Activated T-cell treated with anti-CD3 and anti-CD28 coated beads, Interleukin-2, amount 50 U/mL, for 24 hours (primary cell): ENCODE measurements around the gene SETBP1.

Experiments used
- DNase-seq: peaks from one replicate; pipeline ENCODE4 v3.0.0-alpha.2; 2020
- H3K27ac Mint-ChIP-seq: 2 replicates; pipeline ENCODE4 v1.8.0; 2020; ENCODE audit warnings: mild to moderate bottlenecking, mixed read lengths
- H3K27me3 Mint-ChIP-seq: 2 replicates; pipeline ENCODE4 v1.8.0; 2020; ENCODE audit warnings: mixed read lengths
- H3K36me3 Mint-ChIP-seq: 2 replicates; pipeline ENCODE4 v1.8.0; 2020; ENCODE audit warnings: low read depth, mixed read lengths
- H3K4me1 Mint-ChIP-seq: 2 replicates; pipeline ENCODE4 v1.8.0; 2020; ENCODE audit warnings: low read depth, mixed read lengths
- H3K4me3 Mint-ChIP-seq: 2 replicates; pipeline ENCODE4 v1.8.0; 2020; ENCODE audit warnings: mild to moderate bottlenecking, moderate library complexity, mixed read lengths
- H3K9me3 Mint-ChIP-seq: 2 replicates; pipeline ENCODE4 v1.8.0; 2020; ENCODE audit warnings: mixed read lengths

The SETBP1 gene

GRCh38 chr18:45063246-45064038, 382.8 kb downstream of the SETBP1 start:
- Mint-ChIP-seq H3K27me3 (no peaks in the 10 kb centered on the region), H3K27ac (no peak overlapping the region), H3K4me3 (no peak overlapping the region), H3K9me3 (no peaks in the 10 kb centered on the region), H3K36me3 (no peaks in the 10 kb centered on the region), H3K4me1 (peaks cover 4% of the 10 kb centered on the region)
- DNase-seq = no peak

- Mint-ChIP-seq H3K4me1 (peaks cover 2% of the 10 kb centered on the region), H3K4me3 (no peak overlapping the region), H3K27me3 (no peaks in the 10 kb centered on the region), H3K9me3 (no peaks in the 10 kb centered on the region), H3K27ac (no peak overlapping the region), H3K36me3 (no peaks in the 10 kb centered on the region)
- no peak for DNase-seq
Measured at GRCh38 chr18:45066210-45066609, 385.5 kb downstream of the SETBP1 start.

DNA sequence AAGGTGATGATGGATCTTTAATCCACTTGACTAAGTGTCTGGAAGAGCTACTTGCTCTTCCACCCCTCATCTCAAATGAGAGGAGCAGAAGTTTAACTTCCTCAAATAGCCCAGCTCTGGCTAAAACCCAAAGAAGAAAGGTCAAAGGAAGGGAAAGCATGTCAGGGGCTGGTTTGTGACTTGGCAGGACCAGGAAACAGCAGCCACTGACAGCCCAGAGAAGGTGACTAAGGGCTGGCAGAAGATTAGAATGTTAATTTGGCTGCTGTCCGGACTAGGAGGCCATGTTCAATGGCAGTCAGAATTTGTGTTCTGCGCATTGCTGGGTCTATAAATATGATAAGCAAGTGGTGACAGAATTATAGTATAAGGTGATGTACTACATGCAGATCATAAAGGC, 386.2 kb downstream of the SETBP1 start:
- DNase-seq = no peak
- Mint-ChIP-seq H3K27ac (no peak overlapping the region), H3K9me3 (no peaks in the 10 kb centered on the region), H3K4me1 (peaks cover 2% of the 10 kb centered on the region), H3K36me3 (no peaks in the 10 kb centered on the region), H3K4me3 (no peak overlapping the region), H3K27me3 (peaks cover 2% of the 10 kb centered on the region)

DNA sequence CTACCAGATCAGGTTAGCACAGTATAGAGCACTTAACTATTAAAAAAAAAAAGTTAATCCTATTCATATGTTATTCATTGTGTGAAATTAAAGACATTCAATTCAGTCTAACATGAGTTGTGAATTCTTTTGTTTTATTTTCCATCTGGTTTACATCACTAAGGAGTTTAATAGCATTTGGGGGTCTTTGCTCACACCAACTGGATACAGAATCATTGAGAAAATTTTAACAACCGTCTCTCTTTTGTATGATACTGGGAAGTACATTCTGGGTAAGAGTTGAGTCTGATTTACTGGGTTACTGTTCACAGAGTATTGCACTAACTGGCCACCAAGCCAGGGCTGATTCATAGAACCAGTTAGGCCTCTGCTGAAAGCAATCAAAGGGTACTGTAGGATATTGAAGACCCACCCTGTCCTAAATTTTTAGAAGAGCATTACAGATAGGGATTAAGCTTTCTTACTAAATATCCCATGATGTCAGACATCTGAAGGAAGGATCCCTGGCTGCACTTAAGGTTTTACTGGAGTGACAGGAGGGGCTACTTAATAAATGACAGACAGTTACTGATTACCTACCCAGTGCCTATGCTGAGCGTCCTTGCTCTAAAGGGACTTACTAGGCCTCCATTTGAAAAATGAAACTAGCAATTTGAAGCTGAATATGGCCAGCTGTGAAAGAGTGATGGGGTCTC, 387.9 kb downstream of the SETBP1 start:
- Mint-ChIP-seq H3K4me1 (peaks cover 2% of the 10 kb centered on the region), H3K27ac (no peak overlapping the region), H3K4me3 (no peak overlapping the region), H3K9me3 (no peaks in the 10 kb centered on the region), H3K27me3 (peaks cover 2% of the 10 kb centered on the region), H3K36me3 (no peaks in the 10 kb centered on the region)
- no peak for DNase-seq

DNA sequence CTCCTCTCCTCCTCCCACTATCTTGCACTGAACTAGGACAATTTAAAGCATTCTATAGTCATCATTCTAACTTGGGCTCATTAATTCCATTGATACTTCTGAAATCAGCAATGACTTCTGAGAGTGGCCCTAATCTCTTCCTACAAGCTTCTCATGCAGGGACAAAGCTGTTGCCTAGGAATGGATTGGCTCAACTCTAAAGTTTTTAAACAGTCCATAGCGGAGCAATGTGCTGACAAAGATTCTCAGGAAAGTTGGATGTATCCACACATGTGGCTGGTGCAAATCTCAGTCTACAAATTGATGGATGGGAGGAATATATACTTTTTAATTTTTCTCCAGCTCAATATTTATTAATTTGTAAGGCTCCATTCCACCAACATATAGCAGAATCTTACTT, 388.9 kb downstream of the SETBP1 start:
- no peaks in the 10 kb centered on the region for H3K36me3 Mint-ChIP-seq
- H3K9me3 Mint-ChIP-seq = no peaks in the 10 kb centered on the region

GRCh38 chr18:45071956-45072355, 391.3 kb downstream of the SETBP1 start:
- H3K4me1 Mint-ChIP-seq = no peaks in the 10 kb centered on the region
- H3K9me3 Mint-ChIP-seq = no peaks in the 10 kb centered on the region
- peaks cover 2% of the 10 kb centered on the region for H3K27me3 Mint-ChIP-seq
- DNase-seq = no peak
- H3K4me3 Mint-ChIP-seq = no peak overlapping the region
- H3K36me3 Mint-ChIP-seq = no peaks in the 10 kb centered on the region
- no peak overlapping the region for H3K27ac Mint-ChIP-seq

More for the DNA sequence above, 388.9 kb downstream of the SETBP1 start:
- Mint-ChIP-seq H3K27ac (no peak overlapping the region), H3K4me1 (peaks cover 2% of the 10 kb centered on the region), H3K4me3 (no peak overlapping the region), H3K27me3 (peaks cover 2% of the 10 kb centered on the region)
- no peak for DNase-seq

DNA sequence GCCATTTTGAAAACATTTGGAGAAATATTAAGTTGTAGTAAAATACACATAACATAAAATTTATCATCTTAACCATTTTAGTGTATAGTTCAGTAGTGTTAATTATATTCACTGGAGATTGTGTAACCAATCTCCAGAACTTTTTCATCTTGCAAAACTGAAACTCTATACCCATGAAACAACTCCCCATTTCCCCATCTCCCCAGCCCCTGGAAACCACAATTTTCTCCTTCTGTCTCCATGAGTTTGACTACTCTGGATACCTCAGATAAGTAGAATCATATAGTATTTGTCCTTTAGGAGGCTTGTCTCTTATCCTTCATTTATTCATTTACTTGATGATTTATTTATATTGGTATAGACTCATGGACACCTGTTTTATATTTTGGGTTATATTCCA, 392.9 kb downstream of the SETBP1 start:
- Mint-ChIP-seq H3K9me3 (no peaks in the 10 kb centered on the region), H3K27ac (no peak overlapping the region)

DNA sequence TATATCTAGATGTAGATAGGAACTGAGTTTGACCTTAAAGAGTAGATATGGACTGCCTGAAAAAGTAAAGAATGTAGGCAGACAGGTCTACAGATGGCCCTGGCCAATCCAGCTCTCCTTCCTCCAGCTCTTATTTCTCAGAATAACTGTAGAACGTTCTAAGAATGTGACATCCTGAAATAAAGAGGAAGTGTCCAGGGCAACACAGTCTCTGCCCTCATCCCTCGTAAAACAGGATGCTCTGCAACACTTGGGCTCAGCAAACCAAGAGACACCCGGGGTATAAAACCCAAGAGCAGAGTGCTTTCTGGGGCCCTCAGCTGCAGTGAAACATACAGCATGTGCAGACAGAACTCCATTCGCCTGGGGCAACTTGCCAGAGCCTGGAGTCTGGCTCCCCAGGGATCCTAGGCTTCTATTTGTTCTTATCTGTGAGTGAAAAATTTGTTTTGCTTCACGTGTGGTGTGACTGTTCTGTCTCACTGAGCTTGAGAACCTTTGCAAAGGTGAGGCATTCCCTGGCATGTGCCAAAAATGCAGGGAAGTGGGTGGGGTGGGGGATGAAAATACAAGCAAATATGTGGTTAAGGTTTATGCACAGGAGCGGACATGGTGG, 401.0 kb downstream of the SETBP1 start:
- Mint-ChIP-seq H3K27me3 (peaks cover 13% of the 10 kb centered on the region), H3K4me3 (no peak overlapping the region), H3K27ac (no peak overlapping the region), H3K36me3 (no peaks in the 10 kb centered on the region), H3K9me3 (peaks cover 3% of the 10 kb centered on the region), H3K4me1 (no peaks in the 10 kb centered on the region)
- no peak for DNase-seq

More for the DNA sequence above, 392.9 kb downstream of the SETBP1 start:
- Mint-ChIP-seq H3K4me1 (no peaks in the 10 kb centered on the region), H3K27me3 (peaks cover 2% of the 10 kb centered on the region), H3K36me3 (no peaks in the 10 kb centered on the region), H3K4me3 (no peak overlapping the region)
- no peak for DNase-seq

DNA sequence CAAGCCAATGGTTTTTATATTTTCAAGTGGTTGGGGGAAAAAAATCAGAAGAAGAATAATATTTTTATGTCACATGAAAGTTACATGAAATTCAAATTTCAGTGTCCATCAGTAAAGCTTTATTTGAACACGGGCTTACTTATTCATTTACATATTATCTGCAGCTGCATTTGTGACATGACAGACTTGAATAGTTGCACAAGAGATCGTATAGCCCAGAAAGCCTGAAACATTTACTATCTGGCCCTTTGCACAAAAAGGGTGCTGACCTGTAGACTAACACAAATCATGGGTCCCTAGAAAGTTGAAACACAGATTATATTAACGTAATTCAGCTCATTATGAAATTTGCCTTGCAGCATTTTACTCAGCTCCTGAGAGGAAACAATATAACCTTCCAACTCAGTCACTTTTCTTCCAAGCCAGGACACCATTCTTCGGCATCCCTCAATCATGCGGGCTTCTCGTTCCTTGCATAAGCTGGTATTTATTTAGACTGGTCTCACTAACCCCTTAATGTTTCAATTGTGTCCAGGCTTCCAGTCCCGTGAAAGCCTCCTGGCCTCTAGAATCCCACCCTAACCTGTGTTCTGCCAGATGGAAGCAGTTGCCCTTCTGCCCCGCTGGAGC, 402.7 kb downstream of the SETBP1 start:
- Mint-ChIP-seq H3K4me3 (no peak overlapping the region), H3K27ac (no peak overlapping the region), H3K27me3 (peaks cover 13% of the 10 kb centered on the region), H3K36me3 (no peaks in the 10 kb centered on the region), H3K9me3 (peaks cover 3% of the 10 kb centered on the region), H3K4me1 (no peaks in the 10 kb centered on the region)
- no peak for DNase-seq

DNA sequence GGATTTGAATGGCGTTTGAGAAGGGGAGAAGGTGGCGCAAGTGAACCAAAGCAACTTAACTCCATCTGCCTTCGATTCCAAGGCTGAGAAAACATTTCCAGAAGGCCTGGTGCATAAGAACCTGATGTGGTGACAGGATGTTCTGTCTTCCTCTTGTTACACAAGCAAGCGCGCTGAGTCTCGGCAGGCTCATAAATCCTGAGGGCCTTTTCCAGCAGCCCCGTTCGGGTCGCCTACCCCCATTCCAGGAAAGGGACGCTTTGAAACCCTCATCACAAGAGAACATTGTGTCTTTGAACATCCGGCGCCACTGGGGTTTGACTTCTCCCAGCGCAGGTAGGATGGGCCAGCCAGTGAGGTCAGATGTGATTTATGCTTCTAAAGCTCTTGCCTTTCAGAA, 403.5 kb downstream of the SETBP1 start:
- H3K4me1 Mint-ChIP-seq = no peaks in the 10 kb centered on the region
- no peak overlapping the region for H3K27ac Mint-ChIP-seq
- no peak overlapping the region for H3K4me3 Mint-ChIP-seq
- H3K9me3 Mint-ChIP-seq = peaks cover 3% of the 10 kb centered on the region
- peaks cover 13% of the 10 kb centered on the region for H3K27me3 Mint-ChIP-seq
- H3K36me3 Mint-ChIP-seq = no peaks in the 10 kb centered on the region
- DNase-seq = no peak

GRCh38 chr18:45085916-45086624, 405.4 kb downstream of the SETBP1 start:
- no peaks in the 10 kb centered on the region for H3K36me3 Mint-ChIP-seq

GRCh38 chr18:45086777-45087176, 406.1 kb downstream of the SETBP1 start:
- H3K27ac Mint-ChIP-seq = no peak overlapping the region
- H3K4me1 Mint-ChIP-seq = no peaks in the 10 kb centered on the region
- H3K4me3 Mint-ChIP-seq = no peak overlapping the region
- peaks cover 13% of the 10 kb centered on the region for H3K27me3 Mint-ChIP-seq
- no peaks in the 10 kb centered on the region for H3K36me3 Mint-ChIP-seq
- H3K9me3 Mint-ChIP-seq = no peaks in the 10 kb centered on the region
- DNase-seq = no peak

More at GRCh38 chr18:45085916-45086624, 405.4 kb downstream of the SETBP1 start:
- Mint-ChIP-seq H3K9me3 (peaks cover 3% of the 10 kb centered on the region), H3K4me3 (no peak overlapping the region), H3K27ac (no peak overlapping the region), H3K4me1 (no peaks in the 10 kb centered on the region), H3K27me3 (peaks cover 13% of the 10 kb centered on the region)
- DNase-seq = no peak

GRCh38 chr18:45090526-45091140, 409.9 kb downstream of the SETBP1 start:
- Mint-ChIP-seq H3K27ac (no peak overlapping the region), H3K36me3 (no peaks in the 10 kb centered on the region), H3K9me3 (no peaks in the 10 kb centered on the region)

More at GRCh38 chr18:45090526-45091140, 409.9 kb downstream of the SETBP1 start:
- peaks cover 6% of the 10 kb centered on the region for H3K27me3 Mint-ChIP-seq
- H3K4me1 Mint-ChIP-seq = no peaks in the 10 kb centered on the region
- no peak for DNase-seq
- H3K4me3 Mint-ChIP-seq = no peak overlapping the region
